Brain microvascular endothelial cell (primary cell): ENCODE results near the gene CEP192.
A peak's percentile ranks its signal among the peaks of the same experiment; 100 is the strongest.

ENCODE experiments used
- DNase-seq: peaks from one replicate; pipeline ENCODE4 v3.0.0-alpha.2; 2020
- H3K27ac ChIP-seq: fragments of 250-450 bp; sonication (Bioruptor Pico); 2 replicates; pipeline ENCODE4 v1.5.1; 2020; ENCODE audit warnings: mild to moderate bottlenecking, moderate library complexity
- H3K27me3 ChIP-seq: fragments of 250-450 bp; sonication (Bioruptor Pico); replicated peaks from 2 replicates; pipeline ENCODE4 v1.5.1; 2020; ENCODE audit warnings: mild to moderate bottlenecking
- H3K36me3 ChIP-seq: fragments of 250-450 bp; sonication (Bioruptor Pico); replicated peaks from 2 replicates; pipeline ENCODE4 v1.5.1; 2020; ENCODE audit warnings: mild to moderate bottlenecking
- H3K4me3 ChIP-seq: 2 replicates; pipeline ENCODE4 v1.5.1; 2011; ENCODE audit warnings: low read depth, mild to moderate bottlenecking, control low read depth, low read length, moderate library complexity
- in situ Hi-C: cut with HindIII; loops from 2 replicates; pipeline ENCODE4 v1.10.0; 2017; ENCODE audit warnings: low sequenced_read_pairs, low pct_ligation_motif_present
- TF ChIP-seq, protein P1 (sequence below): IDR thresholded peaks from 2 replicates; pipeline ENCODE4 v1.5.1; 2011; ENCODE audit warnings: low read depth, mild to moderate bottlenecking, moderate library complexity, low read length, control low read depth, inconsistent platforms; ENCODE audit errors: missing control alignments

Gene CEP192

DNA sequence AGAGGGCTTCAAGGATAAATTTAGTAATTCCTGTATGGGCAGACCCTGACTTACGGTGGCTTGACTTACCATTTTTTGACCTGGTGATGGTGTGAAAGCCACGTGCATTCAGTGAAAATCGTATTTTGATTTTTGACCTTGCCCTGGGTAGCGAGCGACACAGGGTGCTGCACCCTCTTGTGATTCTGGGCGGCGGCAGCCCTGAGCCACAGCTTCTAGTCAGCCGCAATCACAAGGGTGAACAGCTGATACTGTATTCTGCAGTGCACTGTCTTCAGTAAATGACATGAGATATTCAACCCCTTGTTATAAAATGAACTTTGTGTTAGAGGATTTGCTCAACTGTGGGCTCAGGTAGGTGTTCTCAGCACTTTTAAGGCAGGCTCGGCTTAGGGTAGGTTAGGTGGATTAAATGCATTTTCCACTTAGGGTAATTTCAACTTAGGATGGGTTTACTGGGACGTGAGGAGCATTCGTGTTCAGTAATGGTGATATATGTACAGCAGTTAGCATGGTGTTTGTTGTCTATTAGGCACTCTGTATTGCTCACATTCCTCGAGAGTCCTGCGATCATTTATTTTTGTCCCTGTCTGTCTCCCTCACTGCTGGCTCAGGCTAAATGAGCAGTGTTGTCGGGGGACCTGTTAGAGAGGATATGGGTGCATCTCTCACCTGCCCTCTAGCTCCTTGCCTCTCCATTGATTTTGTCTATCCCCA lies 109.9 kb downstream of the CEP192 start:
- Histone ChIP-seq H3K27me3 (no peaks in the 10 kb centered on the region), H3K27ac (no peak overlapping the region), H3K36me3 (peaks cover 32% of the 10 kb centered on the region), H3K4me3 (no peak overlapping the region)
- in situ Hi-C loops: no loop called here
- TF ChIP-seq, protein P1, sequence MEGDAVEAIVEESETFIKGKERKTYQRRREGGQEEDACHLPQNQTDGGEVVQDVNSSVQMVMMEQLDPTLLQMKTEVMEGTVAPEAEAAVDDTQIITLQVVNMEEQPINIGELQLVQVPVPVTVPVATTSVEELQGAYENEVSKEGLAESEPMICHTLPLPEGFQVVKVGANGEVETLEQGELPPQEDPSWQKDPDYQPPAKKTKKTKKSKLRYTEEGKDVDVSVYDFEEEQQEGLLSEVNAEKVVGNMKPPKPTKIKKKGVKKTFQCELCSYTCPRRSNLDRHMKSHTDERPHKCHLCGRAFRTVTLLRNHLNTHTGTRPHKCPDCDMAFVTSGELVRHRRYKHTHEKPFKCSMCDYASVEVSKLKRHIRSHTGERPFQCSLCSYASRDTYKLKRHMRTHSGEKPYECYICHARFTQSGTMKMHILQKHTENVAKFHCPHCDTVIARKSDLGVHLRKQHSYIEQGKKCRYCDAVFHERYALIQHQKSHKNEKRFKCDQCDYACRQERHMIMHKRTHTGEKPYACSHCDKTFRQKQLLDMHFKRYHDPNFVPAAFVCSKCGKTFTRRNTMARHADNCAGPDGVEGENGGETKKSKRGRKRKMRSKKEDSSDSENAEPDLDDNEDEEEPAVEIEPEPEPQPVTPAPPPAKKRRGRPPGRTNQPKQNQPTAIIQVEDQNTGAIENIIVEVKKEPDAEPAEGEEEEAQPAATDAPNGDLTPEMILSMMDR: no peak
- no peak for DNase-seq

DNA sequence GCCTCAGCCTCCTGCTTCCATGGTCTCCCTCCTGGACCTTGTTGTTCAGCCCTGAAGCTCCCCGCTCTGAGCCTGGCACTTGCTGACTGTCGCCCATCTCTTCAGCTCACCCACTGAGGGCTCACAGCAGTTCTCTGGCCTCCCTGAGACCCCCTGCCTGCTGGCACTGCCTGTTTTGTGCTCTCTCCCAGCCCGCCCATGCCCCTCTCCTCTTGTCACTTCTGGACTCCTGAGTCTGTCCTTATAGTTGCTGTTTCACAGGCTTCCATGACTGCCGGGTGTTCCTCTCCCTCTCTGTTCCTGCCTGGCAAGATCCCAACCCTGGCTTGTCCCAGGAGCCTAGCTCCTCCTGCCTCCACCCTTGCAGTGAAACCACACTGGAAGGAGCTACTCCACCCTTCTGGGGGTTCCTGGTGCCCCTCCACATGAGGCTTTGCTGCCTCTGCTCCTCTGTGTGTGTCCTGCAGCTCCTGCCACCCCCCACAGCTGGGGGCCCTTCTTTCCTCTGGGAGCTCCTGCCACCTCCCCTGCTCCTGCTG lies 110.6 kb downstream of the CEP192 start:
- TF ChIP-seq, protein P1: no peak
- Histone ChIP-seq H3K27ac (no peak overlapping the region), H3K27me3 (no peaks in the 10 kb centered on the region), H3K4me3 (no peak overlapping the region), H3K36me3 (peaks cover 32% of the 10 kb centered on the region)
- no peak for DNase-seq
- in situ Hi-C loops: no loop called here

DNA sequence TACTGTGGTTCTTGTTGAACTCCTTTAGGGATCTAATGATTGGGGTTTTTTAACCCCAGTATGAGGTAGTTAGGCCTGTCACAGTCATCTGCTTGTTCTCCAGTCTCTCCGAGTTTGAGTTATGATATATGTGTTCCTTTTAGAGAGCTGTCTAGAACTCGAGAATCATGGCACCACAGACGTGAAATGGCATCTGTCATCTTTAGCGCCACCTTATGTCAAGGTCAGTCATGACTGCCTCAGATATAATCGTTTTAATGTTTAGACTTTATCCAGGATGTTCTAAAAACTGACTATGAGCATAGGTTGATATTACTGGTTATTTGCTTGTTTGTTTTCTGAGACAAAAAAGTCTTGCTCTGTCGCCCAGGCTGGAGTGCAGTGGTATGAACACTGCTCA lies 112.2 kb downstream of the CEP192 start:
- Histone ChIP-seq H3K36me3 (peaks cover 41% of the 10 kb centered on the region), H3K27me3 (no peaks in the 10 kb centered on the region), H3K4me3 (no peak overlapping the region), H3K27ac (no peak overlapping the region)
- TF ChIP-seq, protein P1: peak; percentile 60
- in situ Hi-C loops: no loop called here
- DNase-seq: no peak

DNA sequence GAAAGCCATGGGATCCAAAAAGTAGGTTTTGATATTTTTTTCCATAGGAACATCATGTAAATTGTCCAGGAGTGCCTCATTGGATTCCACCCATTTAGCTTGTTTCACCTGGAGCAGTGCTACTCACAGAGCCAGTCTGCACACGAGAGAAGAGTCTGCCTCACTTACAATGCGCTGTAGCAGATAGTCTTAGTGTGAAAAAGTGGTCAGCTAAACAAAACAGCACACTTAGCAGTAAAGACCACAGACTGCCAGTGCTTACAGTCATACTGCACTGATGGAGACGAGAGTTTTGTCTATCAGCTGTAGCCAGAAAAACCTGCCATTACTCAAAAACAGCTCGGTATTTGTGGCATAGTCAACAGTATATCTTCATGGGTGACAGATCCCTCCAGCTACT lies 113.9 kb downstream of the CEP192 start:
- TF ChIP-seq, protein P1: no peak
- Histone ChIP-seq H3K4me3 (no peak overlapping the region), H3K27me3 (no peaks in the 10 kb centered on the region), H3K27ac (no peak overlapping the region), H3K36me3 (peaks cover 38% of the 10 kb centered on the region)
- DNase-seq: no peak
- in situ Hi-C loops: no loop called here

DNA sequence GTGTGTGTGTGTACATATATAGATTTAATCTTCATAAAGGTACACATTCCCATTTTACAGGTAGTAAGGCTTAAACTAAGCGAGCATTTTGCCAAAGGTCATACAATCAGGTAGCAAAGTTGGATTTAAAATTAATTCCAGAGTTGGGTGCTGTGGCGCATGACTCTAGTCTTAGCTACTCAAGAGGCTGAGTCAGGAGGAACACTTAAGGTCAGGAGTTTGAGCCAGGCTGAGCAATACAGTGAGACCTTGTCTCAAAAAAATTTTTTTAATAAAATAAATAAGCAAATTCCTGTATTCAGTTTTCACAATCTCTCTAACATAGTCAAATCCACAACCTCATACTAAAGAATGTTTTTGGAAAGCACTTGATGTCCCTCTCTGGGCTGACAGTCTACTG lies 115.9 kb downstream of the CEP192 start:
- Histone ChIP-seq H3K27ac (no peak overlapping the region), H3K27me3 (no peaks in the 10 kb centered on the region), H3K36me3 (peaks cover 34% of the 10 kb centered on the region), H3K4me3 (no peak overlapping the region)
- DNase-seq: no peak
- TF ChIP-seq, protein P1: no peak
- in situ Hi-C loops: no loop called here

DNA sequence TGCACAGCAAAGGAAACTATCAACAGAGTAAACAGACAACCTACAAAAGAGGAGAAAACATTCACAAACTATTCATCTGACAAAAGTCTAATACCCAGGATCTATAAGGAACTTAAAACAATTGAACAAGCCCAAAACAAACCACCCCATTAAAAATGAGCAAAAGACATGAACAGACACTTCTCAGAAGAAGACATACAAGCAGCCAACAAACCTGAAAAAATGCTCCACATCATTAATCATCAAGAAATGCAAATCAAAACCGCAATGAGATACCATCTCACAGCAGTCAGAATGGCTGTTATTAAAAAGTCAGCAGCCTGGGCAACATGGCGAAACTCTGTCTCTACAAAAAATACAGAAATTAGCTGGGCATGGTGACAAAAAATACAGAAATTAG lies 117.2 kb downstream of the CEP192 start:
- TF ChIP-seq, protein P1: no peak
- H3K27me3 ChIP-seq: no peaks in the 10 kb centered on the region
- no peak overlapping the region for H3K4me3 ChIP-seq
- DNase-seq: no peak
- H3K36me3 ChIP-seq: peaks cover 29% of the 10 kb centered on the region
- in situ Hi-C loops: no loop called here
- no peak overlapping the region for H3K27ac ChIP-seq
